M059J (cell line): ENCODE measurements around the gene GAD2. TPM values are rescaled to one million over a fixed set of nuclear protein-coding genes. Genes with fewer than 3 reads are reported as not detected.

Source experiments
- DNase-seq: peaks from one replicate; pipeline ENCODE4 v3.0.0-alpha.2; 2012; ENCODE audit warnings: low read depth
- total RNA-seq: library from RNA; depleted of rRNA; stranded (reverse); fragments of >200 nt; shearing (Covaris generic); gene quantifications from 2 replicates; pipeline ENCODE4 v1.2.3, GENCODE V29; 2014; rRNA removed

The GAD2 gene
- total RNA-seq, 1 experiment from 2014 or later, result not detected

GRCh38 chr10:26314265-26315013 is 97.9 kb downstream of the GAD2 start:
- no peak for DNase-seq

GRCh38 chr10:26318672-26319071 is 102.1 kb downstream of the GAD2 start:
- no peak for DNase-seq

- no peak for DNase-seq
These were observed 106.6 kb downstream of the GAD2 start for GRCh38 chr10:26323219-26323618.

DNA sequence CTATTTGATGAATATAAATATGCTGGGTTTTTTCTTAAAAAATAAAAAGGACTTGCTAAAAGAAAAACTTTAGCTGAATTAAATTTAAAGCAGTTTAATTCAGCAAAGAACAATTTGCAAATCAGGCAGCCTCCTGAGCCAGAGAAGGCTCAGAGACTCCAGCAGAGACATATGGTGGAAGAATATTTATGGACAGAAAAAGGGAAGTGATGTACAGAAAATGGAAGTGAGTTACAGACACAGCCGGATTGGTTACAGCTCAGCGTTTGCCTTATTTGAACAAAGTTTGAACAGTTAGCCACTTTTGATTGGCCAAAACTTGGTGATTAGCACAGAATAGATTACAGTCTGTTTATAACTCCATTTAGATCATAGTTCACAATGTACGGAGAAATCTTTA is 110.3 kb downstream of the GAD2 start:
- DNase-seq, result no peak

DNA sequence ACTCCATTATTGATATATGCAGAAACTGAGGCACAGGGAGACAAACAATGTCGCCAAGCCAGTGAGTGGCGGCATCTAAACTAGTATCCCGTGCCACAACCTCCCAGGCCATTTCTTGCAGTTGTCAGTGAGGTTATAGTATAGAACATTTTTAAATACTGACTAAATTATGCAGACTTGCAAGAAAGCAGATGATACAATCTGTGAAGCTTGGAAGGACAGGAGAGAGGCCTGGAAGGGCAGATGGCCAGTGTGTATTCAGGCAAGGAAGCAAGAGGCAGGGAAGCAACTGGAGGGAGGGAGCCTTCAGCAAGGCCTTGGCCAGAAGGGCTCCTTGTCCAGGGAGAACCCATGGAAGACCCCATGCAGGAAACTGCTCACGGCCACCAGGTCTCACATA is 111.2 kb downstream of the GAD2 start:
- no peak for DNase-seq

GRCh38 chr10:26331371-26331770 is 114.8 kb downstream of the GAD2 start:
- no peak for DNase-seq

DNA sequence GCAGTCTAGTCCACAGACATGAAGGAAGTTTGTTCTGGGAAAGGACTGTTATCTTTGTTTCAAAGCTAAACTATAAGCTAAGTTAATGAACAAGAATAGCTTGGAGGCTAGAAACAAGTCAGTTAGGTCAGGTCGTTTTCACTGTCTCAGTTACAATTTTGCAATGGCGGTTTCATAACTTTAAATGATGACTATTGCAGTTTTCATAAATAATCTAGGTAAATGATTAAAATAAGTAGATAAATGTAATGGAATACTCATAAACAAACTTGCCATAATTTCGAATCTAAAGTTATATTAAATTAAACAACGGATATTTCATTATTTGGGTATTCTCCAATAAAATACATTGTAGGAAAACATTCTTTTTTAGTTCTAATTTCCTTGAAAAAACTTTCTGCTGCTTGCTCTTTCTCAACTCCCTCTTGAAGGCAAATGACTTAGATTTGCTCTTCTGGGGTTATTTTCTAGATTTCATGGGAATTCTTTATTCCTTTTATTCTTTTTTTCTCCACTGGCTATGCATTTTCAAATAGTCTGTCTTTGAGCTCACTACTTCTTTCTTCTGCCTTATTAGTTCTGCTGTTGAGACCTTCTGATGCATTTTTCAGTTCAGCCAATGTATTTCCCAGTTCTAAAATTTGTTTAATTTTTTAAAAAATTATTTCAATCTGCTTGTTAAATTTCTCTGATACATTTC is 117.8 kb downstream of the GAD2 start:
- no peak for DNase-seq

- DNase-seq, result peak; percentile 65
These were observed 118.5 kb downstream of the GAD2 start for GRCh38 chr10:26334932-26335573.

DNA sequence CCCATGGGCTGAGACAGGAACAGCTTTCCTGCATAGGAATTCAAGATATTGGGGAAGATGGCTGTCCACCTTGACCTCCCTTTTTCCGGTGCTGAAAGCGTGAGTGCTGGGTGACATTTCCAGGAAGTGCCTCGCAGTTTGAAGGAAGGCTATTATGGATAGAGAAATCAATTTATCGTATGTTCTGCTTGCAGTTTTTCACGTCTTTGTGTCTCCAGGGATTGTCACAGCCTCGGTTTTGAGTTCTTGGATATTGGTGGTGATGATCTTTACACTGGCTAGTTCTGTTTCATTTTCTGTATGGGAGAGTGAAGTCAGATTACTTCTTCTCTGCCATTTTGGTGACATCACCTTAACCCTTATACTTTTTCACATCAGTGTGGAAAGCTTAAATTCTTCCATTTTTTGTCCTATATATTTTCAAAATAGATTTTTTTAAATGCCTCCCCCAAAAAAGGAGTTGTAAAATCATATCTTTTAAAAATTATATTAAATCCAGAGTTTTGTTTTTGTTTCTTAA is 119.1 kb downstream of the GAD2 start:
- no peak for DNase-seq

DNA sequence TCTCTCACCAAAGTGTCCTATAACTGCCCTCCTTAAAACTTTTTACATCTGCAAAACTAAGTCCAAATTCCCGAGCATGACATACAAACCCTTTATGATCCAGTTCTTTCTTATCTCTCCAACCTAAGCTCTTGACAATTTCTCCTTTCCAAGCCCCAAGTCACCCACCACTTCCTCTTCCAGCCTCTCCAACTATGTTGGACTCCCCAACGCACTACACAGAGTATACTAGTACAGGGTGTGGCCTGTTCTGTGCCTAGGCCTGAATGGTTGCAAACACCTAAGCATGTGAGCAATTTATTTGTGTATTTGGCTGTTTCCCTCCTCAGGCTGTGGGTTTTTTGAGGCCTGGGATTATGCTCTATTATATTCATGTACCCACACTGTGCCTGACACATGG is 120.4 kb downstream of the GAD2 start:
- DNase-seq, result no peak

DNA sequence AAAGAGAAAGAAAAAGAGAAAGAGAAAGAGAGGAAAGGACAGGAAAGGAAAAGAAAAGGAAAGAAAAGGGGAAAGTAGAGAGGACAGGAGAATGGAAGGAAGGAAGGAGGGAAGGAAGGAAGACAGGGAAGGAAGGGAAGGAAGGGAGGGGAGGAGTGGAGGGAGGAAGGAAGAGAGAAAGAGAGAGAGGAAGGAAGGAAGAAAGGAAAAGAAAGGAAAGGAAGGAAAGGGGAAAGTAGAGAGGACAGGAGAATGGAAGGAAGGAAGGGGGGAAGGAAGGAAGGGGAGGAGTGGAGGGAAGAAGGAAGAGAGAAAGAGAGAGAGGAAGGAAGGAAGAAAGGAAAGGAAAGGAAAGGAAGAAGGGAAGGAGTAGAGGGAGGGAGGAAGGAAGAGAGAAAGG is 125.1 kb downstream of the GAD2 start:
- DNase-seq, result no peak

GRCh38 chr10:26348821-26349417 is 132.3 kb downstream of the GAD2 start:
- peak; percentile 38 for DNase-seq

Other genes with a start within 250 kb of the GAD2 start
- 0.37 TPM in 1 of 2 replicates, not detected in the other for gene APBB1IP, start 221.6 kb downstream of the GAD2 start, total RNA-seq